HepG2 (cell line): ENCODE measurements around the gene TDRD10. TPM values are rescaled to one million over a fixed set of nuclear protein-coding genes. Genes with fewer than 3 reads are reported as not detected.

Source experiments
- AGO2 ChIP-seq: fragments of 200-400 bp; formaldehyde crosslinking; optimal IDR thresholded peaks from 2 replicates; pipeline ENCODE3; 2017; ENCODE audit warnings: mild to moderate bottlenecking, low read depth, low read length, moderate library complexity
- CTCF ChIP-seq: sonication (generic); formaldehyde crosslinking; IDR thresholded peaks from 2 replicates; pipeline ENCODE4 v1.5.0; 2020; ENCODE audit warnings: mild to moderate bottlenecking, missing genetic modification reagents, moderate library complexity
- FOXP4 ChIP-seq: sonication (generic); formaldehyde crosslinking; IDR thresholded peaks from 2 replicates; pipeline ENCODE4 v1.4.0; 2020; ENCODE audit warnings: missing genetic modification reagents
- GLMP ChIP-seq: sonication (generic); formaldehyde crosslinking; IDR thresholded peaks from 2 replicates; pipeline ENCODE4 v1.9.0; 2021; ENCODE audit warnings: missing genetic modification reagents, mild to moderate bottlenecking, borderline replicate concordance
- KDM5A ChIP-seq: fragments of 200-600 bp; sonication (generic); IDR thresholded peaks from 2 replicates; pipeline ENCODE4 v1.7.0; 2018; ENCODE audit warnings: antibody characterized with exemption, mild to moderate bottlenecking, low read length, borderline replicate concordance
- KLF15 ChIP-seq: sonication (generic); formaldehyde crosslinking; IDR thresholded peaks from 2 replicates; pipeline ENCODE4 v1.8.1; 2023; ENCODE audit warnings: borderline replicate concordance, mild to moderate bottlenecking, inconsistent platforms, missing genetic modification reagents, mixed read lengths
- KLF16 ChIP-seq, 2 experiments: sonication (generic) in 1 of 2; formaldehyde crosslinking in 1 of 2; IDR thresholded peaks; 2 replicates each; pipeline versions ENCODE4 v1.6.1 to v1.8.0; 2016 to 2023; ENCODE audit warnings: missing genetic modification reagents in 2 of 2, missing compliant biosample characterization in 1 of 2
- NFE2 ChIP-seq: sonication (generic); formaldehyde crosslinking; IDR thresholded peaks from 2 replicates; pipeline ENCODE4 v1.4.0; 2020; ENCODE audit warnings: missing genetic modification reagents
- PAWR ChIP-seq: sonication (generic); formaldehyde crosslinking; IDR thresholded peaks from 2 replicates; pipeline ENCODE4 v1.4.0; 2020; ENCODE audit warnings: missing genetic modification reagents, mild to moderate bottlenecking, borderline replicate concordance
- SMYD3 ChIP-seq: sonication (generic); formaldehyde crosslinking; IDR thresholded peaks from 2 replicates; pipeline ENCODE4 v1.8.1; 2023; ENCODE audit warnings: mild to moderate bottlenecking, missing genetic modification reagents
- TERF1 ChIP-seq: sonication (generic); formaldehyde crosslinking; IDR thresholded peaks from 2 replicates; pipeline ENCODE4 v1.8.0; 2022; ENCODE audit warnings: mild to moderate bottlenecking, missing genetic modification reagents, moderate library complexity
- TFAP4 ChIP-seq: sonication (generic); IDR thresholded peaks from 2 replicates; pipeline ENCODE4 v1.6.1; 2016; ENCODE audit warnings: low read depth, borderline replicate concordance
- THAP11 ChIP-seq: IDR thresholded peaks from 2 replicates; pipeline ENCODE4 v1.6.1; 2016; ENCODE audit warnings: missing biosample characterization, missing genetic modification reagents
- TMF1 ChIP-seq: sonication (generic); formaldehyde crosslinking; IDR thresholded peaks from 2 replicates; pipeline ENCODE4 v1.8.1; 2022; ENCODE audit warnings: low read depth, missing genetic modification reagents
- ZBTB3 ChIP-seq: sonication (generic); formaldehyde crosslinking; IDR thresholded peaks from 2 replicates; pipeline ENCODE4 v1.4.0; 2020; ENCODE audit warnings: low read depth, mild to moderate bottlenecking, moderate library complexity, missing genetic modification reagents, borderline replicate concordance
- ZFP1 ChIP-seq: IDR thresholded peaks from 2 replicates; pipeline ENCODE4 v1.6.1; 2016
- ZFY ChIP-seq: sonication (generic); formaldehyde crosslinking; IDR thresholded peaks from 2 replicates; pipeline ENCODE4 v1.4.0; 2020; ENCODE audit warnings: missing genetic modification reagents
- ZNF44 ChIP-seq: sonication (generic); formaldehyde crosslinking; IDR thresholded peaks from 2 replicates; pipeline ENCODE4 v1.5.1; 2020; ENCODE audit warnings: mild to moderate bottlenecking, missing genetic modification reagents
- ZNF589 ChIP-seq: sonication (generic); formaldehyde crosslinking; conservative IDR thresholded peaks from 2 replicates; pipeline ENCODE4 v1.8.0; 2022; ENCODE audit warnings: mild to moderate bottlenecking, moderate library complexity, missing genetic modification reagents
- ZNF607 ChIP-seq: sonication (generic); formaldehyde crosslinking; IDR thresholded peaks from 2 replicates; pipeline ENCODE4 v1.5.1; 2020; ENCODE audit warnings: missing genetic modification reagents, mild to moderate bottlenecking, borderline replicate concordance
- ZNF652 ChIP-seq: IDR thresholded peaks from 2 replicates; pipeline ENCODE4 v1.6.1; 2016; ENCODE audit warnings: low read depth, borderline replicate concordance
- polyA plus RNA-seq, 8 experiments: library from polyadenylated mRNA; depleted of rRNA in 3 of 8; stranded (reverse) in 7 of 8; unstranded in 1 of 8; fragments of >200 nt; fragmentation: Illumina TruSeq in 4 of 8; extraction: Trizol in 4 of 8; gene quantifications; 2 replicates each; pipeline versions ENCODE4 v1.2.1 to v1.2.3, GENCODE V29; 2011 to 2016; ENCODE audit warnings: low read depth in 4 of 8, missing spikeins in 1 of 8, mixed read lengths in 1 of 8; ENCODE audit not compliant: insufficient read depth in 1 of 8
- total RNA-seq, 5 experiments: library from RNA; depleted of rRNA; stranded (reverse); fragments of >200 nt; fragmentation: Illumina TruSeq; extraction: Trizol; gene quantifications; 2 replicates each; pipeline ENCODE4 v1.2.3, GENCODE V29; 2016; ENCODE audit warnings: low read depth in 1 of 5
- TF ChIP-seq, protein P1 (sequence below): sonication (generic); formaldehyde crosslinking; IDR thresholded peaks from 2 replicates; pipeline ENCODE4 v1.5.0; 2020; ENCODE audit warnings: missing genetic modification reagents

TDRD10 gene
- total and polyA plus RNA-seq, 2 of the 13 experiments (the other 11 are each of a cell fraction or from before 2014, with no cell fraction given) = not detected

- TF ChIP-seq CTCF (CRISPR knock-in tag) = peak; percentile 96
- TF ChIP-seq ZNF589 (CRISPR knock-in tag) = no peak
- no peak for TF ChIP-seq AGO2
- TF ChIP-seq, protein P1, sequence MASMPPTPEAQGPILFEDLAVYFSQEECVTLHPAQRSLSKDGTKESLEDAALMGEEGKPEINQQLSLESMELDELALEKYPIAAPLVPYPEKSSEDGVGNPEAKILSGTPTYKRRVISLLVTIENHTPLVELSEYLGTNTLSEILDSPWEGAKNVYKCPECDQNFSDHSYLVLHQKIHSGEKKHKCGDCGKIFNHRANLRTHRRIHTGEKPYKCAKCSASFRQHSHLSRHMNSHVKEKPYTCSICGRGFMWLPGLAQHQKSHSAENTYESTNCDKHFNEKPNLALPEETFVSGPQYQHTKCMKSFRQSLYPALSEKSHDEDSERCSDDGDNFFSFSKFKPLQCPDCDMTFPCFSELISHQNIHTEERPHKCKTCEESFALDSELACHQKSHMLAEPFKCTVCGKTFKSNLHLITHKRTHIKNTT (CRISPR knock-in tag) = no peak
- TF ChIP-seq ZNF44 = 0 out of 2 replicates have a peak, but pooled peaks have one; percentile 16
- no peak for TF ChIP-seq ZBTB3 (CRISPR knock-in tag)
- peak; percentile 25; the same call in 1 of the 2 replicates for TF ChIP-seq ZFY (CRISPR knock-in tag)
- TF ChIP-seq ZNF607 (CRISPR knock-in tag) = no peak
- peak; percentile 6; the same call in 1 of the 2 replicates for TF ChIP-seq TFAP4
- TF ChIP-seq TERF1 = no peak
- no peak for TF ChIP-seq KLF16 (CRISPR knock-in tag; IDR thresholded peaks at IDR 0.05)
- TF ChIP-seq KDM5A = peak; percentile 17; the same call in 1 of the 2 replicates
- no peak for TF ChIP-seq THAP11 (CRISPR knock-in tag)
- TF ChIP-seq PAWR (CRISPR knock-in tag) = no peak
- TF ChIP-seq ZNF652 (CRISPR knock-in tag) = no peak
- no peak for TF ChIP-seq NFE2 (CRISPR knock-in tag)
- TF ChIP-seq SMYD3 (CRISPR knock-in tag) = peak; percentile 31; the same call in 1 of the 2 replicates
- 0 out of 2 replicates have a peak, but pooled peaks have one; percentile 27 for TF ChIP-seq ZFP1 (CRISPR knock-in tag)
- no peak for TF ChIP-seq TMF1 (CRISPR knock-in tag)
- no peak for TF ChIP-seq GLMP (CRISPR knock-in tag)
- no peak for TF ChIP-seq FOXP4
- TF ChIP-seq KLF15 (CRISPR knock-in tag) = no peak
Measured at GRCh38 chr1:154559466-154560044, 57.5 kb downstream of the TDRD10 start (continued).
